Natural killer cell (primary cell): ENCODE results near the gene YWHAG. TPM values are rescaled to one million over a fixed set of nuclear protein-coding genes. Genes with fewer than 3 reads are reported as not detected.

Source experiments
- ATAC-seq, 3 donors: fragments of 150-1000 bp in 2 of 3; fragments of 200-7000 bp in 1 of 3; cut with Tn5 transposase; 1 replicate in 1 of 3; 2 replicates in 2 of 3; pipeline ENCODE4 v1.10.0; 2021; ENCODE audit warnings: mild to moderate bottlenecking in 2 of 3, moderate library complexity in 2 of 3
- DNase-seq, 2 donors: peaks; one replicate each; pipeline versions ENCODE4 v3.0.0 to v3.0.0-alpha.2; 2013 to 2021; ENCODE audit warnings: mixed read lengths in 1 of 2
- H3K27ac ChIP-seq: one replicate; pipeline ENCODE4 v1.5.1; 2013; ENCODE audit warnings: mild to moderate bottlenecking, low read length
- H3K27me3 ChIP-seq: one replicate; pipeline ENCODE4 v1.6.1; 2013; ENCODE audit warnings: low read length; ENCODE audit not compliant: control insufficient read depth, insufficient read depth
- H3K36me3 ChIP-seq: one replicate; pipeline ENCODE4 v1.6.1; 2013; ENCODE audit warnings: low read length; ENCODE audit not compliant: control insufficient read depth, insufficient read depth
- H3K4me1 ChIP-seq: one replicate; pipeline ENCODE4 v1.6.1; 2013; ENCODE audit warnings: low read length; ENCODE audit not compliant: control insufficient read depth, insufficient read depth
- H3K4me3 ChIP-seq: one replicate; pipeline ENCODE4 v1.5.1; 2013; ENCODE audit warnings: low read length
- H3K9me3 ChIP-seq: one replicate; pipeline ENCODE4 v1.6.1; 2013; ENCODE audit warnings: low read length; ENCODE audit not compliant: control insufficient read depth, insufficient read depth
- H3K27ac Mint-ChIP-seq, 2 donors: one replicate each; pipeline ENCODE4 v1.8.0; 2022; ENCODE audit warnings: mild to moderate bottlenecking in 2 of 2, mixed read lengths in 2 of 2, moderate library complexity in 1 of 2
- H3K27me3 Mint-ChIP-seq, 2 donors: one replicate each; pipeline ENCODE4 v1.8.0; 2022; ENCODE audit warnings: low read depth in 2 of 2, mixed read lengths in 2 of 2
- H3K36me3 Mint-ChIP-seq: one replicate; pipeline ENCODE4 v1.8.0; 2022; ENCODE audit warnings: mixed read lengths
- H3K4me1 Mint-ChIP-seq, 2 donors: one replicate each; pipeline ENCODE4 v1.8.0; 2022; ENCODE audit warnings: mixed read lengths in 2 of 2
- H3K4me3 Mint-ChIP-seq: one replicate; pipeline ENCODE4 v1.8.0; 2022; ENCODE audit warnings: mild to moderate bottlenecking, moderate library complexity, mixed read lengths
- H3K9me3 Mint-ChIP-seq, 2 donors: one replicate each; pipeline ENCODE4 v1.8.0; 2022; ENCODE audit warnings: mixed read lengths in 2 of 2
- WGBS: methylation state at CpG from one replicate; pipeline ENCODE4 v1.1.7; 2013; ENCODE audit warnings: missing lambda C conversion rate; ENCODE audit not compliant: insufficient coverage; 5-methylcytosine and 5-hydroxymethylcytosine counted together
- intact Hi-C: fragments of 100-400 bp; cut with micrococcal nuclease; formaldehyde crosslinking; loops from one replicate; pipeline ENCODE4 v1.14.2; 2022
- total RNA-seq, 4 donors: library from RNA; stranded (reverse); fragments of 120-200 nt in 1 of 4; gene quantifications; one replicate each; pipeline versions ENCODE4 v1.2.3 to v1.2.4, GENCODE V29; 2013 to 2022
- TF ChIP-seq, protein P1 (sequence below): fragments of 200-600 bp; IDR thresholded peaks from one replicate; pipeline ENCODE4 v1.8.0; 2022; ENCODE audit warnings: antibody characterized with exemption

The YWHAG gene
- total RNA-seq, 3 donors from 2014 or later (not counting 1 experiment from before 2014, with no cell fraction given): 21.4 to 28.9 (median 27.4) TPM

GRCh38 chr7:76354981-76355730, 3.6 kb downstream of the YWHAG start:
- Histone ChIP-seq H3K9me3 (no peaks in the 10 kb centered on the region), H3K4me1 (peaks cover 10% of the 10 kb centered on the region), H3K27me3 (no peaks in the 10 kb centered on the region), H3K4me3 (no peak overlapping the region), H3K27ac (no peak overlapping the region), H3K36me3 (peaks cover 3% of the 10 kb centered on the region)
- H3K27me3 Mint-ChIP-seq: no peaks in the 10 kb centered on the region
- intact Hi-C loops: no loop called here
- 86% methylated on average over 9 of the region's 9 CpGs for WGBS
- H3K4me3 Mint-ChIP-seq: no peak overlapping the region
- no peak for DNase-seq
- no peak for ATAC-seq
- no peaks in the 10 kb centered on the region for H3K9me3 Mint-ChIP-seq
- no peak overlapping the region for H3K27ac Mint-ChIP-seq
- H3K36me3 Mint-ChIP-seq: no peaks in the 10 kb centered on the region
- TF ChIP-seq, protein P1, sequence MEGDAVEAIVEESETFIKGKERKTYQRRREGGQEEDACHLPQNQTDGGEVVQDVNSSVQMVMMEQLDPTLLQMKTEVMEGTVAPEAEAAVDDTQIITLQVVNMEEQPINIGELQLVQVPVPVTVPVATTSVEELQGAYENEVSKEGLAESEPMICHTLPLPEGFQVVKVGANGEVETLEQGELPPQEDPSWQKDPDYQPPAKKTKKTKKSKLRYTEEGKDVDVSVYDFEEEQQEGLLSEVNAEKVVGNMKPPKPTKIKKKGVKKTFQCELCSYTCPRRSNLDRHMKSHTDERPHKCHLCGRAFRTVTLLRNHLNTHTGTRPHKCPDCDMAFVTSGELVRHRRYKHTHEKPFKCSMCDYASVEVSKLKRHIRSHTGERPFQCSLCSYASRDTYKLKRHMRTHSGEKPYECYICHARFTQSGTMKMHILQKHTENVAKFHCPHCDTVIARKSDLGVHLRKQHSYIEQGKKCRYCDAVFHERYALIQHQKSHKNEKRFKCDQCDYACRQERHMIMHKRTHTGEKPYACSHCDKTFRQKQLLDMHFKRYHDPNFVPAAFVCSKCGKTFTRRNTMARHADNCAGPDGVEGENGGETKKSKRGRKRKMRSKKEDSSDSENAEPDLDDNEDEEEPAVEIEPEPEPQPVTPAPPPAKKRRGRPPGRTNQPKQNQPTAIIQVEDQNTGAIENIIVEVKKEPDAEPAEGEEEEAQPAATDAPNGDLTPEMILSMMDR: no peak
- peaks cover 38 to 41% of the 10 kb centered on the region in 2 donors for H3K4me1 Mint-ChIP-seq

- TF ChIP-seq, protein P1: no peak
- no peaks in the 10 kb centered on the region for H3K36me3 Mint-ChIP-seq
- no peak overlapping the region for H3K4me3 Mint-ChIP-seq
- H3K27ac ChIP-seq: no peak overlapping the region
- peaks cover 3% of the 10 kb centered on the region for H3K36me3 ChIP-seq
- no peak overlapping the region for H3K27ac Mint-ChIP-seq
- no peaks in the 10 kb centered on the region for H3K9me3 ChIP-seq
- intact Hi-C loops: no loop called here
- DNase-seq (no peak), ATAC-seq (no peak)
- H3K27me3 Mint-ChIP-seq: no peaks in the 10 kb centered on the region
- no peak overlapping the region for H3K4me3 ChIP-seq
- peaks cover 5% of the 10 kb centered on the region for H3K4me1 ChIP-seq
- H3K4me1 Mint-ChIP-seq: peaks cover 42 to 43% of the 10 kb centered on the region in 2 donors
- WGBS: 94% methylated on average over 3 of the region's 4 CpGs
- H3K9me3 Mint-ChIP-seq: no peaks in the 10 kb centered on the region
- no peaks in the 10 kb centered on the region for H3K27me3 ChIP-seq
These were observed 4.3 kb downstream of the YWHAG start for GRCh38 chr7:76354516-76354915.

GRCh38 chr7:76353744-76354143, 5.0 kb downstream of the YWHAG start:
- no peak for ATAC-seq

More at GRCh38 chr7:76353744-76354143, 5.0 kb downstream of the YWHAG start:
- Mint-ChIP-seq H3K27ac (no peak overlapping the region), H3K9me3 (no peaks in the 10 kb centered on the region), H3K4me1 (peaks cover 47% of the 10 kb centered on the region in 2 donors), H3K27me3 (no peaks in the 10 kb centered on the region), H3K36me3 (no peaks in the 10 kb centered on the region), H3K4me3 (no peak overlapping the region)
- no peaks in the 10 kb centered on the region for H3K9me3 ChIP-seq
- DNase-seq: no peak
- peaks cover 2% of the 10 kb centered on the region for H3K4me1 ChIP-seq
- TF ChIP-seq, protein P1: no peak
- peaks cover 3% of the 10 kb centered on the region for H3K36me3 ChIP-seq
- H3K4me3 ChIP-seq: no peak overlapping the region
- H3K27ac ChIP-seq: no peak overlapping the region
- WGBS: 99% methylated on average over 4 of the region's 5 CpGs
- intact Hi-C loops: no loop called here
- H3K27me3 ChIP-seq: no peaks in the 10 kb centered on the region
